ENCODE measurements around the gene PTPRJ.

PTPRJ gene

DNA sequence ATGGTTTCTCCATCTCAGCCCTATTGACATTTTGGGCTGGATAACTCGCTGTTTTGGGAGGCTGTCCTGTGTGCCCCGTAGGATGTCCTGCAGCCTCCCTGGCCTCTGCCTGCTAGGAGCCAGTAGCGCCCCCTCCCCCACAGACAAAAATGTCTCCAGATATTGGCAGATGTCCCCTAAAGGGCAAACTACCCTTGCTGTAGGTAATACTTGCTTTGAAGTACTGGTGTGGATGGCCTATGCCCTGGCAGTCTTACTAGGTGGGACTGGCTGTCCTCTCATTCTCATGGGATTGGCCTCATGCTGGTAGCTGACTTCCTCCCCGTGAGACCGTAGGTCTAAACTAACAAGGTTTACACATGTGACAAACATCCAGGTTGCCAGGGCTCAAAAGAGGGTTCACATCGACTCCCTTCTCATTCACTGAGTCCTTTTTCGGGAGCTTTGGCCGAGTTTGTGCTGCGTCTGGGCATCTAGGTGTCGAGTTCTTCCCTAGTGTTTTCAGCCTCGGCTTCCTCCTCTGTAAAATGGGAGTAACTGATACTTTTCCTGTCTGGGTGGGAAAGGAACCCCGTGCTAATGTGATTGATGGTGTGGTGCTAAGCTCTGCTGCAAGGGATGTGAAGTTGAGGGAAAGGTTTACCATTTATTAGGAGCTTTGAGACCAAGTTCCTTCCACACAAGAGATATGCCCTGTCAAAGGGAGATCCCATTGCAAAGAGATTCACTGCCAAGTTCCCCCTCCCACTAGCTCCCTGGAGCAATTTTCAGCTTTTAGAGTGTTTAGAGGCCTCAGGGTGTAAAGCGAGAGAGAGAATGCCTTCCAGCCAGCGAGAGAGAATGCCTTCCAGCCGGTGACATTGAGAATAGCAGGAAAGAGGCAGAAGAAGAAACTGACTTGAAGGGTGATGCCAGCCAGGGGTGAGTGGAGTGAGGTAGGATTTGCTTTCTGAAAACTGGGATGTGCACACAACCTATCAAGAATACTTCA, 17.0 kb downstream of the PTPRJ start:
- DNase-seq (ENCODE audit: low read depth): no peak

DNA sequence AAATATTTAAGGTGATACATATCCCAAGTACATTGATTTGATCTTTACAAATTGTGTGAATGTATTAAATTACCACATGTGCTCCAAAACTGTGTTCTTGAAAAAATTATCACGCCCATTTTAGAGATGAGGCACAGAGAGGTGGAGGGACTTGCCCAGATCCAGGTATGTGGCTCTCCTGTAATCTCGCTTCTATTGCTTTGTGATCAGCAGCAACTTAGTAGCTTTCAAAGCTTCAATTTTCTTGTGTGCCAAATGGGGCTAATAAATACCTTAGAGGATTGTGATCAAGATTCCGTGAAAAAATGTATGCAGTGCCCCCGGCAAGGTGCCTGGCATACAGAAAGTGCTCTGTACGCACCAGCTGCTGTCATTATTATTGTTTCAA, 18.0 kb downstream of the PTPRJ start:
- no peak for DNase-seq (ENCODE audit: low read depth)

DNA sequence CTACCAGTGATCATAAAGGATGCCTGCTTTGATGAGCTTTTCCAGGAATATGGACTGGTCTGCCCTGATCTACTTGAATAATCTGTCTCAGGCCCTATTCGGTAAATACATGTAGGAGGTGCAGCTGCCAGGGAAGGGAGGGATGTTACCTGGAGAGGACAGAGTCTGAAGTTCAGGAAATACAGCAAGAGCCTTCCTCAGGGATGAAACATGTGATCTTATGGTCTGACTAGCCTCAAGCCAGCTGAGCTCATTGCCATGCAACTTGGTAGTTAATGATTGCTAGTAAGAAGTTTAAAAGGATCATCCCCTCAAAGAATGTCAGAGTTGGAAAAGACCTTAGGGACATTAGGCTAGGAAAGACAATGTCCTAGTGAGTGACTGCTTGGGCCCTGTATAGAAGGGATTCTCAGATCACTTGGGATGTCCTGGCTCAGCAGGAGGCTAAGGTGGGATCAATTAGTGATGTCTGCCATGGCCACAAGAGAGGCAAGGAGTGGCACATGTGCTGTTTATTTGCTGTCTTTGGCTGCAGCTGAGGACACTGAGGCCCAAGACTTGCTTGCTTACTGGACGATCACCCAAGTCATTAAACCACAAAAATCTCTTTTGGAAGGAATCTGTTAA, 18.5 kb downstream of the PTPRJ start:
- no peak for DNase-seq (ENCODE audit: low read depth)

DNA sequence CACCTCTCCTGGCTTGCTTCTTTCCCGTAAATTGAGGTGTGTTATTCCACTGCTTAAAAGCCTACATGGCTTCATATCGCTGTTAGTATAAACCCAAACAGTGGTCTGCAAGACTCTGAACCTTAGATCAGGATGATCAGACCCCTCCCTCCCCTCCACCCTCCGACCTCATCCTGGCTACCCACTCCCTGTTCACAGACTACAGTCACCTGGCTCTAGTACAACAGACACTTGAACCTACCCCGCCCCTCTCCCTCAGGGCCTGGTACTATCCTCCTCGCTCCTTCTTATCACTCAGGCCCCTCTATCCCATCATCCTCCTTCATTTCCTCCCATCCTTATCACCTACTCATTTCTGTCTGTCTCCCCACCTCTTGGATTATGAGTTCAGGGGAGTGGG, 20.1 kb downstream of the PTPRJ start:
- DNase-seq (ENCODE audit: low read depth): no peak

DNA sequence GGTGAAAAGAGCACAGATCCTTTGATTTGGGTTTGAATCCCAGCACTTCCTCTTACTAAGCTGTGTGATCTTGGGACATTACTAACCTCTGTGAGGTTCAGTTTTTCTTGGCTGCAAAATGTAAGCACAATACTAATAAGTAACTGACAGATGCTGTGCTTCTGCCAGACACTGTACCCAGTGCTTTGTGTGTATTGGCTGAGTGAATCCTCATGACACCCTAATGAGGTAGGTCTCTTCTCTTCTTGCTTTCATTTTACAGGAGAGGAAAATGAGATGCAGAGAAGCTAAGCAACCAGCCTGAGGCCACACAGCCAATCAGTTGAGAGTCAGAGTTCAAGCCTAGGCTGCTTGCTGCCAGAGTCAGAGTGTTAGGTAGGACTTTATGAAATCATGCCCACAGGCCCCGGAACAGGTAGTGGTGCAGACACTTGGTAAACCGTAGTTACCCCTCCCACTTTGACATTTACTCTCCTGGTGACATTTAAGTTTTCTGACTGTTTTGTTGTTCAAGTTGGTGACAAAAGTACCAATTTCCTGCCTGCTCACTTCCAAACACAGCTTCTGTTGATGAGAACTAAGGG, 21.2 kb downstream of the PTPRJ start:
- DNase-seq (ENCODE audit: low read depth): peak; percentile 73

DNA sequence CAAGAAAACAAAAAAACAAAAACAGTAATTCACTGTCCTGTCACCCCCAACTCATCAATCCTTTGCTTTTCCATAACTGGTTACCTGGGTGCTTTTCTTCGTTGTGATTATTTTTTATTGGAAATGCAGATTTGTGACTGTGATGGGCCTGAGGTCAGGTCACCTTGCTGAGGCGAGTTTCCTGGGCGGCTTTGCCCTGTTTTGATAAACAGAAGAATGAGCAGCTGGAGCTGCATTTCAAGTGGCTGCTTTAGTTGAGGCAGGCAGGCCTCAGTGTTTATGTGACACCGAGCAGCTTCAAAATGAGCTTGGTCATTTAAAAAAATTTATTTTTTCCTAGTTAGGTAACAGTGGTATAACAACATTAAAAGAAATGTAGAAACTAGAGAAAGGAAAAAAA, 22.2 kb downstream of the PTPRJ start:
- DNase-seq (ENCODE audit: low read depth): no peak

DNA sequence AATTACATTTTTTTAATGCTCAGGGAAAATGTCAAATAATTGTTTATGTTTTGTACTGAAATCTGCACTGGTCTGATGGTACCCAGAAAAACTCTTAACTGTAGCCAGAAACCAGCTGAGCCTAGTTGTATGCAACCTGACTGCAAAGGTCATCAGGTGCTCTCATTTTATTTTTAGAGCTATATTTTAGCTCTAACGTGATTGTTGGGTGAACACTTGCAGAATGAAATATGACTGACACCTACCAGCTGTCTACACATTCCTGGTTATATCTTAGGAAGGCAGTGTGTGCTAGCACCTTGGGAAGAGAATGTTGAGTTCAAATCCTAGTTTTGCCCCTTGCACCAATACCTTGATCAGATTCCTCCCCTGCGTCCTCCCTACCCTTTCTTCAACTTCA, 23.6 kb downstream of the PTPRJ start:
- DNase-seq (ENCODE audit: low read depth): no peak

DNA sequence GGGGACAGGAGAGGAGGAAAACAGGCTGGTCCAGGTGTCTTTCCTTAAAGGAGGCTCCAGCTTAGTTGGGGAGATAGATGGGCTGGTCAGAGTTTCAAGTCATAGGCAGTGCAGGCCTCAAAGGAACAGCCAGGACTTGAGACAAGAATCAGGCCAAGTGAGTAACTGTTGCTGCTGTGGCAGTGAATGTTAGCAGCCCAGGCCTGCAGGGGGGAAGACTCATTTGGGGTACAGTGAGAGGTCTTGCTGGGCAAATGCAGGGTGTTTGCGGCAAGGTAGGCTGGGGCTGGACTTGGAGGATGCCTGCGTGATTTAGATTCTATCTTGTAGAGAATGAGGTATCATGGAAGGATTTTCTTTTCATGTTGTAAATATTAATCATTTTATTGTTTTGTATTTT, 24.1 kb downstream of the PTPRJ start:
- DNase-seq (ENCODE audit: low read depth): no peak

DNA sequence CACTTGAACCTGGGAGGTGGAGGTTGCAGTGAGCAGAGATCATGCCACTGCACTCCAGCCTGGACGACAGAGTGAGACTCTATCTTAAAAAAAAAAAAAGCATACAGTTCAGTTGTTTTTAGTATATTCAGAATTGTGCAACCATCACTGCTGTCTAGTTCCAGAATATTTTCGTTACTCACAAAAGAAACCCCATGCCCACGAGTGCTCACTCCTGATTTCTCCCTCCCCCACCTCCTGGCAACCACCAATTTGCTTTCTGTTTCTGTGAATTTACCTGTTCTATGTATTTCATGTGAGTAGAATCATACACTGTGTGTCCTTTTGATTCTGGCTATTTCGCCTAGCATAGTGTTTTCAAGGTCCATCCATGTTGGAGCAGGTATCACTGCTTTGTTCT, 24.8 kb downstream of the PTPRJ start:
- no peak for DNase-seq (ENCODE audit: low read depth)

DNA sequence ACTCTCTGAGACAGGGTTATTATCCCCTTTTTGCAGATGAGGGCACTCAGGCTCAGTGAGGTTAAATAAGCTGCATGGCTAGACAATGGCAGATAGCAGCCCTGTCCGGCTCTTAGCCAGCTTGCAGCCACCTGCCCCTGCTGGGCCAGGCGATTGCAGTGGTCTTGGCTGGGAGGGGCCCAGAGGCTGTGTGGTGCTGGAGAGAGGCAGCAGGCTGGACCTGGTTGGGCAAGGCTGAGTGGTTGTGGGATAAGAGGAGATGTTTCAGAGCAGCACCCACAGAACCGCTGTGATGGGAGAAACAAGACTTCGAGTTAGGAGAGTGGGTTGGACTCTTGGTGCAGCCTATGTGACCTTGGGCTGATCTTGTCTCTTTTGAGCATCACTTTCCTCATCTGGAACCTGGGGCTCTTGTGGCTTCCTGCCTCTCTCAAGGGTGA, 25.5 kb downstream of the PTPRJ start:
- DNase-seq (ENCODE audit: low read depth): no peak

DNA sequence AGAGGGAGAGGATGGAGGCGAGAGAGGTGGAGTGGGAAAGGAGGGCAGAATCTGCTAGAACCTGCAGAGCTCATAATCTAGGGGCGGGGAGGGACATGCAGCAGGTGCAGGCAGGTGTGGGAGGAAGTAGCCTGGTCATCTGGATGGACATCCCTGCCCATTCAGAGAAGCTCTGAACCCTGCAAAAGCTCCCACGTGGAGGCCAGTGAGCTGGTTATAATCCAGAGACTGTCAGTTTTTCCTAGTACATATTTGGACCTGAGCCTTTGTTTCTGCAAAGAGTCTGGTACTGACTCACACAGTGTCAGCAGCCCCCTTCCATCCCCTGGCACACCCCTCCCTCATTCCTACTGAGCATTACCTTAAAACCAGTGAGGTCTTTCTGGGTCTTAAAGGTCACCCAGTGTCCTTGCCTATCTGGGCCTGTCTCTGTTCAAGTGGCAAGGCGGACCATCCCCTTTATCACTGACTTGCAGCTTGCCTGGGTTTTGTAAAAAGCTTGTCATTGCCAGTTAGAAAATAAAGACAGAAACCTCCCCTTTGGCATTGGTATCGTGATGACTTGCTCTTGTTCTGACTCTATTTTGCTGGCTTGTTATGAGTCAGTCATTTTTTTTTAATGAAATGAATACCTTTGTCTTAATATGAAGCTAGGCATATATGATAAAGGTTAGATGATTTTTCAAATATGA, 26.1 kb downstream of the PTPRJ start:
- no peak for DNase-seq (ENCODE audit: low read depth)

DNA sequence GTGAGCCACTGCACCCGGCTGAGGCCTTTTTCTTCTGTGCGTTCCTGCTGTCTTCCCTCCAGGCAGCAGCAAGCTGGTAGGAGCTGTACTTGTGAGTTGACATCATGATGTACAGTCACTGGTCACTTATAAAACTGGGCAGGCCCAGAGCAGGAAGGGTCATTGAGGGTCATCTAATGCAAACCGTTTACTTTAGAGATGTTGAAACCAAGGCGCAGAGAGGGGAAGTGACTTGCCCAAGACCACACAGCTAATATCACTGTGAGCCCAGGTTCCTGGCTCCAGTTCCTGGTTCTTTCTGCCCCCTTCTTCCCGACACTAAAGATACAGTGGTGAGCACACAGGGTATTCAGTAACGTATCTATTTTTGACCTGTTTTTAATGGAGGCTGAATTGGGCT, 27.3 kb downstream of the PTPRJ start:
- no peak for DNase-seq (ENCODE audit: low read depth)

DNA sequence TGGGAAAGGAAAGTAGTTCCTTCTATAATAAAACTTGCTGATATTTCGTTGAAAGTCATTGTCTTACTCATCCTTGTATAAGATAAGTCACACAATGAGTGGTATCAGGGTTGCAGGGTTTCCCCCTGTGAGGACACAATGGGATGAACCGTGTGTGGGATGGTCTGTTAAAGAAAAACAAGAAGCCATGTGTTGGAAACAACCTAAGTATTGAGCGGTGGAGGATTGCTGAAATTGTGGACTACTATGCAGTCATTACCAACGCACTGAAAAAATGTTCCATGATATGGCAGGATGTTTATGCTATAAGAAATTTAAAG, 28.6 kb downstream of the PTPRJ start:
- no peak for DNase-seq (ENCODE audit: low read depth)

DNA sequence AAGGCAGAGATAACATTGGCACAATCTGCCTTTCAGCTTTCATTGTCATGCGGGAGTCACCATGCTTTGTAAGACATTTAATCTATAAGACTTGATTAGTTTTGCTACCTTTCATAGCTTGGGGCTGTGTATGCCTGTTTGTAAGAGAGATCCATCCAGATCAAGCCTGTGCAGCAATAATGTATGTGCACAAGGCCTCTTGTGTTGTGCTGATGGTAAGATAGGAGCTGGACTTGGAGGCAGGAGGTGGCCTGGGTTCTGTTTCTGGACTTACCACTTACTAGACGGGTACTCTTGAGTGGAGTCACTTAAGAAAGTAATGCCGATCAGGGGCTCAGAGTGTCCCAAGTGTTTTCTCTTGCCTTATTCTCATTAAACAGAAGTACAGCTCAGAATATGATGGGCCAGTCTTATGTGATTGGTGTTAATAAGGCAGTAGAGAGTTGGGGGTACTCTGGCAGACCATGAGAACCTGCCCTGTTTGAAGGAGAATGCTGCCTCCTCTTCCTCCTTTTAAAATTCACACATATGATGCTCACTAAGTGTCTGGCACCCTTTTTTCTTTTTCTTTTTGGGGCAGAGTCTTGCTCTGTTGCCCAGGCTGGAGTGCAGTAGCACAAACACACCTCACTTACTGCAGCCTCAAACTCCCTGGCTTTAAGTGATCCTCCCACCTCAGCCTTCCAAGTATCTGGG, 30.9 kb downstream of the PTPRJ start:
- no peak for DNase-seq (ENCODE audit: low read depth)

DNA sequence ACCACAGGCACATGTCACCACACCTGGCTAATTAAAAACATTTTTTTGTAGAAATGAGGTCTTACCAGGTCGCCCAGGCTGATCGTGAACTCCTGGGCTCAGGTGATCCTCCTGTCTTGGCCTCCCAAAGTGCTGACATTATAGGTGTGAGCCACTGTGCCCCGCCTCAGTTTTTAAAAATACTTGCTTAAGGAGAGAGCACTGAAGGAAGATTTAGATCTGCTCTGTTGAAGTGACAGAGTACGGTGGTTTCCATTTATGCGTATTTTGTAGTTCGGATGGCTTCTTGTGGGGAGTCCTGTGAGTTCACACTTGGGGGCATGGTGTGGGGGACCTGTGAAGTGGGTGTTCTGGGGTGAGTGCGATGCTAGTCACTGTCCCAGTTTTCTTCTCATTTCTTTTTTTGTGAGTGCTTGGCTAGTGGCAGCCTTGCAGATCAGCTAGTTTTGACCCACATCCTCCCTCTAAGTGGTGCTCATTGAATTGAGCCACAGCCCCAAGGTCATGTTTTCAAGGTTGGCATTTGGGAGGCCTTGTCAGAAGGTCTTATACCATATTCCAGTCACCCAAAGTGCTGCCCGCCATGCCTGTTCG, 31.5 kb downstream of the PTPRJ start:
- DNase-seq (ENCODE audit: low read depth): no peak

DNA sequence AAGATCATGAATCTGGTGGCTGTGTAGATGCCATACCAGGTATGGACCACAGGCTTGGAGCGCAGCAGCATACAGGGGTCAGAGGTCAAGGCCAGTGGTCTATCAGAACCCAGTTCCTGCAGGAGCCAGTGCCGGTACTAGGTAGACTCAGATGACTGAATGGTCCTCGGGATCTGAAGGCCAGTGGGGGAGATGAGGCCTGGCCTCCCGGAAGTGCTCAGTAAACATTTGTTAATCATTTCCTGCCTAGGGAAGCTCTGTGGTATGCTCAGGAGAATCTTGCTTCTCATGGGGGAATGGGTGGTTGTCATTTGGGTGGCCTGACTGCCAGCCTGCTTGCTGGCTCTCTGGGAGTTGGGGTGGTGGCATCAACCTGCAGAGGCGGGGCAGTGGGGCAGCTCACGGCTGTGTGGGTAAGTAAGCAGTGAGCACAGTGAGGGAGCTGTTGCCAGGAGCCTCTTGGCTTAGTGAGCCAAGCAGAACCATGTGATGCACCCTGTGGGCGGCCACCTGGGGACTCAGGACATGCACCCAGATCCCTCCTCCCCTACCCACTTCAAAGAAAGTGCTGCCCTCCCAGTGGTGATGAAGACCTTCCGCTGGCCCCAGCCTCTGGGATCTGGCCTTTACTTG, 33.0 kb downstream of the PTPRJ start:
- peak; percentile 38 for DNase-seq (ENCODE audit: low read depth)

DNA sequence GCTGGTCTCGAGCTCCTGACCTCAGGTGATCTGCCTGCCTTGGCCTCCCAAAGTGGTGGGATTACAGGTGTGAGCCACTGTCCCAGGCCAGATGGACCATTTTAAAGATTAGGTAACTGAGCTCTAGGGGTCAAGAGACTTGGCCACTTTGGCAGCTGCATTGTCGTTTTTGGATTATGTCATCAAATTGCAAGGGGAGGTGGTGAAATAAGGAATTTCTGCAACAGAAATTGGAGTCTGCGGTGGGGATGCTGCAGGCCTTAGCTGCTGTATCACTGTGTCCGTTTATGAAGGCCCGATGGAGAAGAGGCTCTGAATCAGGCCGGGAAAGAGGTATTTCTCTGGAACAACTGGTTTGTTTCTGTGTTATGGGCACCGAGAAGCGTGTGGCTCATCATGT, 34.6 kb downstream of the PTPRJ start:
- DNase-seq (ENCODE audit: low read depth): no peak

DNA sequence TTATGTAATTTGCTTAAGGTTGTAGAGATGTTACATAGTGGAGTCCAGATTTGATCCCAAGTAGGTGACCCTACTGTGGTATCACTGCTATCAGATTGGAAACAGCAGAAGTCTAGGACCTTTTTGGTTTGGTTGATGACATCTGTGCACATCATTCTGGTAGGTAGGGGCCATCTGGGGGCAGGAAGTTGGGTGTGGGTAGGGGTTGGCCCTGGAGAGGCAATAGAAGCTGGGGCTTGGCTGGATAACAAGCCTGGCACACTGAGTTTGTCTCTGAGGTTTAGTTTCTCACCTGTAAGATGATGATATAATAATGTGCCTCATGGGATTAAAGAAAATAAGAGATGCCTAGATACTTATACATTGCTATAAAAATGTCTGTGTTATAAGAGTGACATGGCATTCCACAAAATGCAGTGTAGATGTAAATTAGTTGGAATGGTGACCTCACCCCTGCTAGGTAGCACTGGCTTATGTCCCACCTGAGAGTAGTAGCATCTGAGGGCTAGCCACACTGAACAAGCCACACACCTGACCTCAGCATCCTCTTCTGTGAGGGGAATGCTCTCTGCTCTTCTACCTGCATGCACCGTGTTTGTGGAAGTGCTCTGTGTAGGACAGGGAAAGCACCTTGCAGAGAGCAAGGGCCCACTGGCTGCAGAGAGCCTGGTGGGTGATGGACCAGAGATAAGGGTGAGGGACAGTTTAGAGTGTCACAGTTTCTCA, 36.9 kb downstream of the PTPRJ start:
- DNase-seq (ENCODE audit: low read depth): no peak

DNA sequence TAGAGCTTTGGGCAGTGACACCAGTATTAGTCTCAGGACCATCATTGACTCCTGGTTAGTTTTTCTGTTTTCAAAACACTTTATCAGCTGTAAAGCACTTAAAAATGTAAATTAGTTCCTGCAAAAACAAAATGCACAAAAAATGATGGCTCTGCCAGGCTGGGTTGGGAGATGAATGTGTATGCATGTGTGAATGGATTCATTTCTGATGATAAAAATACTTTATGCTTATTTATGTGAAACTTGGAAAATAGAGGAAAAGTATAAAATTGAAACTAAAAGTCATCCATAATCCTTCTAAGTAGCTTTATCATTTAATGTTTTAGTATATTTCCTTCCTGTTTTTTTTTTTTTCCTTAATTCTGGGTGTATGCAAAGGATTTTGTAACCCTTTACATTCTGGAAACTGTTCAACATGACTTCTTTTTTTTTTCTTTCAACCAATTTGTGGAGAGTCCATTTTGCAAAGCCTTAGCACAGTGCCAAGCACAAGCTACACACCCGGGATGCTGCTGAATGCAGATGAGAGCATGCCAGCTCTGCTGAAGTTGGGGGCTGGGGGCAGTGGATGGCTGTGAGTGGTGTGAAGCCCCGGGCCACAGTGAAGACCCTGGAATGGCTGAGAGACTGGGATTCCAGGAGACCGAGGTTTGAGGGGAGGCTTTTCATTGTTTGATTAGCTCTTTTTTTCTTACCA, 37.6 kb downstream of the PTPRJ start:
- no peak for DNase-seq (ENCODE audit: low read depth)
